SH-SY5Y (cell line): ENCODE data around the gene NBEAL2.

Source experiments
- GATA2 ChIP-seq: IDR thresholded peaks from 2 replicates; pipeline ENCODE4 v1.6.1; 2011; ENCODE audit warnings: mild to moderate bottlenecking, low read depth, low read length
- GATA3 ChIP-seq: IDR thresholded peaks from 2 replicates; pipeline ENCODE4 v1.6.1; 2011; ENCODE audit warnings: low read depth, mild to moderate bottlenecking, low read length, moderate library complexity

DNA sequence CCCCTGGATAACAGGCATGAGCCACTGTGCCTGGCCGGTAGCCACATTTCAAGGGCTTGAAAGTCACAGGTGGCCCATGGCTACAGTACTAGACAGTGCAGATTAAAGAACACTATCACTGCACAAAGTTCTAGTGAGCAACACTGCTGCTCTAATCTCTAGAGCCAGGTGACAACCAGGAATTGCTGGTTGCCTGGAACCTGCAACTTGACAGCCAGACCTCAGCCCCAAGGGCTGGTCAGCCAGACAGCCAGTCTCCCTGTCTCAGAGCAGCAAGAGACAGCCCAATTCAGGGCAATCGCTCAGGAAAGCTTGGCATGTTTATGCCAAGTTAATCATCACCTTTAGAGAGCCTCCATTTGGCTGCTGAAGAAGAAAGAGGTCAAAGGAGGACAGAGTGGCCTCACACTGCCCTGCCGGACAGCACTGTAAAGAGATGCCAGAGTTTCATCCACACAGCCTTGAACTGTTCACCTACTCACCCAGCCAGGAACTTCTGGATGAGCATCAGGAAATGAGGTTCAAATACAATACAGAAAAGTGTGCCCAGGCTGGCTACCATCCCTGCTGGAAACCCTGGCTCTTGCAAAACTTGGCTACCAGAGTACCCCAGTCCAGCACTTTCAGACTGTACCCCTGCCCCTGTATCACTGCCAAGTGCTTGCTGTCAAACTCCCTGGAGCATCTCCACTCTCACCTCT is 8.9 kb upstream of the NBEAL2 start:
- TF ChIP-seq GATA2 (no peak), GATA3 (no peak)
